ENCODE results near the gene PARD6G. TPM values are rescaled to one million over a fixed set of nuclear protein-coding genes. Genes with fewer than 3 reads are reported as not detected.

Gene PARD6G
- total and polyA plus RNA-seq, 2 experiments from 2014 or later = 6.9 to 18.5 TPM

- 0 out of 2 replicates have a peak, but pooled peaks cover 7% of the 10 kb centered on the region for H4K20me1 ChIP-seq (replicated peaks; ENCODE audit: insufficient read depth)
- Mint-ChIP-seq H3K27ac (no peak overlapping the region), H3K4me3 (no peak overlapping the region)
Observed at GRCh38 chr18:80233201-80233835, 14.0 kb downstream of the PARD6G start.

More at GRCh38 chr18:80233201-80233835, 14.0 kb downstream of the PARD6G start:
- TF ChIP-seq POLR2AphosphoS5 (IDR thresholded peaks at IDR 0.05; ENCODE audit: low read depth) (no peak), JUNB (IDR thresholded peaks at IDR 0.05; ENCODE audit: unreplicated experiment) (no peak), EZH2 (IDR thresholded peaks at IDR 0.05; ENCODE audit: low read depth, unreplicated experiment) (no peak), CREB1 (CRISPR knock-in tag; IDR thresholded peaks at IDR 0.05; ENCODE audit: low read depth) (no peak)
- TF ChIP-seq, protein P1, sequence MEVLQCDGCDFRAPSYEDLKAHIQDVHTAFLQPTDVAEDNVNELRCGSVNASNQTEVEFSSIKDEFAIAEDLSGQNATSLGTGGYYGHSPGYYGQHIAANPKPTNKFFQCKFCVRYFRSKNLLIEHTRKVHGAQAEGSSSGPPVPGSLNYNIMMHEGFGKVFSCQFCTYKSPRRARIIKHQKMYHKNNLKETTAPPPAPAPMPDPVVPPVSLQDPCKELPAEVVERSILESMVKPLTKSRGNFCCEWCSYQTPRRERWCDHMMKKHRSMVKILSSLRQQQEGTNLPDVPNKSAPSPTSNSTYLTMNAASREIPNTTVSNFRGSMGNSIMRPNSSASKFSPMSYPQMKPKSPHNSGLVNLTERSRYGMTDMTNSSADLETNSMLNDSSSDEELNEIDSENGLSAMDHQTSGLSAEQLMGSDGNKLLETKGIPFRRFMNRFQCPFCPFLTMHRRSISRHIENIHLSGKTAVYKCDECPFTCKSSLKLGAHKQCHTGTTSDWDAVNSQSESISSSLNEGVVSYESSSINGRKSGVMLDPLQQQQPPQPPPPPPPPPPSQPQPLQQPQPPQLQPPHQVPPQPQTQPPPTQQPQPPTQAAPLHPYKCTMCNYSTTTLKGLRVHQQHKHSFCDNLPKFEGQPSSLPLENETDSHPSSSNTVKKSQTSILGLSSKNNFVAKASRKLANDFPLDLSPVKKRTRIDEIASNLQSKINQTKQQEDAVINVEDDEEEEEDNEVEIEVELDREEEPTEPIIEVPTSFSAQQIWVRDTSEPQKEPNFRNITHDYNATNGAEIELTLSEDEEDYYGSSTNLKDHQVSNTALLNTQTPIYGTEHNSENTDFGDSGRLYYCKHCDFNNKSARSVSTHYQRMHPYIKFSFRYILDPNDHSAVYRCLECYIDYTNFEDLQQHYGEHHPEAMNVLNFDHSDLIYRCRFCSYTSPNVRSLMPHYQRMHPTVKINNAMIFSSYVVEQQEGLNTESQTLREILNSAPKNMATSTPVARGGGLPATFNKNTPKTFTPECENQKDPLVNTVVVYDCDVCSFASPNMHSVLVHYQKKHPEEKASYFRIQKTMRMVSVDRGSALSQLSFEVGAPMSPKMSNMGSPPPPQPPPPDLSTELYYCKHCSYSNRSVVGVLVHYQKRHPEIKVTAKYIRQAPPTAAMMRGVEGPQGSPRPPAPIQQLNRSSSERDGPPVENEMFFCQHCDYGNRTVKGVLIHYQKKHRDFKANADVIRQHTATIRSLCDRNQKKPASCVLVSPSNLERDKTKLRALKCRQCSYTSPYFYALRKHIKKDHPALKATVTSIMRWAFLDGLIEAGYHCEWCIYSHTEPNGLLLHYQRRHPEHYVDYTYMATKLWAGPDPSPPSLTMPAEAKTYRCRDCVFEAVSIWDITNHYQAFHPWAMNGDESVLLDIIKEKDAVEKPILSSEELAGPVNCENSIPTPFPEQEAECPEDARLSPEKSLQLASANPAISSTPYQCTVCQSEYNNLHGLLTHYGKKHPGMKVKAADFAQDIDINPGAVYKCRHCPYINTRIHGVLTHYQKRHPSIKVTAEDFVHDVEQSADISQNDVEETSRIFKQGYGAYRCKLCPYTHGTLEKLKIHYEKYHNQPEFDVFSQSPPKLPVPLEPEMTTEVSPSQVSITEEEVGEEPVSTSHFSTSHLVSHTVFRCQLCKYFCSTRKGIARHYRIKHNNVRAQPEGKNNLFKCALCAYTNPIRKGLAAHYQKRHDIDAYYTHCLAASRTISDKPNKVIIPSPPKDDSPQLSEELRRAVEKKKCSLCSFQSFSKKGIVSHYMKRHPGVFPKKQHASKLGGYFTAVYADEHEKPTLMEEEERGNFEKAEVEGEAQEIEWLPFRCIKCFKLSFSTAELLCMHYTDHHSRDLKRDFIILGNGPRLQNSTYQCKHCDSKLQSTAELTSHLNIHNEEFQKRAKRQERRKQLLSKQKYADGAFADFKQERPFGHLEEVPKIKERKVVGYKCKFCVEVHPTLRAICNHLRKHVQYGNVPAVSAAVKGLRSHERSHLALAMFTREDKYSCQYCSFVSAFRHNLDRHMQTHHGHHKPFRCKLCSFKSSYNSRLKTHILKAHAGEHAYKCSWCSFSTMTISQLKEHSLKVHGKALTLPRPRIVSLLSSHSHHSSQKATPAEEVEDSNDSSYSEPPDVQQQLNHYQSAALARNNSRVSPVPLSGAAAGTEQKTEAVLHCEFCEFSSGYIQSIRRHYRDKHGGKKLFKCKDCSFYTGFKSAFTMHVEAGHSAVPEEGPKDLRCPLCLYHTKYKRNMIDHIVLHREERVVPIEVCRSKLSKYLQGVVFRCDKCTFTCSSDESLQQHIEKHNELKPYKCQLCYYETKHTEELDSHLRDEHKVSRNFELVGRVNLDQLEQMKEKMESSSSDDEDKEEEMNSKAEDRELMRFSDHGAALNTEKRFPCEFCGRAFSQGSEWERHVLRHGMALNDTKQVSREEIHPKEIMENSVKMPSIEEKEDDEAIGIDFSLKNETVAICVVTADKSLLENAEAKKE (CRISPR knock-in tag; IDR thresholded peaks at IDR 0.05) = no peak
- Histone ChIP-seq H3K27me3 (ENCODE audit: insufficient read depth) (no peaks in the 10 kb centered on the region), H3K27ac (ENCODE audit: low read depth) (no peak overlapping the region), H3K4me3 (no peak overlapping the region), H3K9me2 (ENCODE audit: insufficient read depth) (no peaks in the 10 kb centered on the region), H3K79me2 (replicated peaks; ENCODE audit: insufficient read depth) (peaks cover 25% of the 10 kb centered on the region; the same call in 1 of the 2 replicates), H3K36me3 (ENCODE audit: insufficient read depth) (no peaks in the 10 kb centered on the region), H3K4me2 (no peak overlapping the region), H3F3A (replicated peaks; ENCODE audit: low read depth) (no peaks in the 10 kb centered on the region), H3K4me1 (ENCODE audit: insufficient read depth) (no peaks in the 10 kb centered on the region), H2AFZ (no peak overlapping the region)
- 0 out of 3 replicates have a peak, but pooled peaks cover 3% of the 10 kb centered on the region for H3K36me3 Mint-ChIP-seq (ENCODE audit: low read depth)
- peaks cover 8% of the 10 kb centered on the region for H3K27me3 Mint-ChIP-seq (ENCODE audit: insufficient read depth, low read depth, poor library complexity)
- peaks cover 9% of the 10 kb centered on the region; the same call in 1 of the 3 replicates for H3K9me3 Mint-ChIP-seq
- no peak for DNase-seq (ENCODE audit: low spot score)
- ATAC-seq = no peak
- H3K4me1 Mint-ChIP-seq = peaks cover 2% of the 10 kb centered on the region; the same call in 1 of the 3 replicates
